ENCODE results near the gene IL17RB.

IL17RB gene

GRCh38 chr3:53902067-53902466, 55.7 kb downstream of the IL17RB start:
- in situ Hi-C loops (cut with MboI; ENCODE audit: low sequenced_read_pairs), result no loop called here

- in situ Hi-C loops (cut with MboI; ENCODE audit: low sequenced_read_pairs), result no loop called here
These were observed 56.3 kb downstream of the IL17RB start for GRCh38 chr3:53902711-53903110.

- in situ Hi-C loops (cut with MboI; ENCODE audit: low sequenced_read_pairs), result no loop called here
These were observed 67.0 kb downstream of the IL17RB start for GRCh38 chr3:53913401-53913800.

Measured in HL-60/S4 treated with phorbol 12-myristate 13-acetate at 8.2 ng/mL for 4 days and 3 days (cell line).